Keratinocyte (primary cell): ENCODE results near the gene RNU6-9.

ENCODE experiments used
- CTCF ChIP-seq, 3 experiments: IDR thresholded peaks in 1 of 3; conservative IDR thresholded peaks in 1 of 3; optimal IDR thresholded peaks in 1 of 3; 2 replicates in 2 of 3; 3 replicates in 1 of 3; pipeline versions ENCODE3 to v1.5.1; 2011; ENCODE audit warnings: low read length in 3 of 3, mild to moderate bottlenecking in 3 of 3, moderate library complexity in 2 of 3, control low read depth in 1 of 3, inconsistent platforms in 1 of 3; ENCODE audit not compliant: insufficient read depth in 2 of 3; ENCODE audit errors: extremely low read depth in 1 of 3
- EZH2 ChIP-seq: IDR thresholded peaks from one replicate; pipeline ENCODE4 v1.6.1; 2012; ENCODE audit warnings: inconsistent platforms, mild to moderate bottlenecking, low read length, moderate library complexity

GRCh38 chr19:917323-918151, 24.3 kb downstream of the RNU6-9 start, which contains the start of gene KISS1R:
- peak; percentile 13 to 73 (median 41) for TF ChIP-seq CTCF (optimal IDR thresholded peaks at IDR 0.05 in 1 of 3, IDR thresholded peaks at IDR 0.05 in 1 of 3, conservative IDR thresholded peaks at IDR 0.05 in 1 of 3; ENCODE audit: extremely low read depth in 1 of 3, insufficient read depth in 2 of 3, low read length in 3 of 3)
- peak; percentile 97 for TF ChIP-seq EZH2
